Activated naive CD4-positive, alpha-beta T cell treated with anti-CD3 and anti-CD28 coated beads, Interleukin-2, amount 50 U/mL, for 16 hours (primary cell): ENCODE results near the gene AMPD2.
A peak's percentile ranks its signal among the peaks of the same experiment; 100 is the strongest.

Source experiments
- DNase-seq: peaks from one replicate; pipeline ENCODE4 v3.0.0-alpha.2; 2020

The AMPD2 gene

DNA sequence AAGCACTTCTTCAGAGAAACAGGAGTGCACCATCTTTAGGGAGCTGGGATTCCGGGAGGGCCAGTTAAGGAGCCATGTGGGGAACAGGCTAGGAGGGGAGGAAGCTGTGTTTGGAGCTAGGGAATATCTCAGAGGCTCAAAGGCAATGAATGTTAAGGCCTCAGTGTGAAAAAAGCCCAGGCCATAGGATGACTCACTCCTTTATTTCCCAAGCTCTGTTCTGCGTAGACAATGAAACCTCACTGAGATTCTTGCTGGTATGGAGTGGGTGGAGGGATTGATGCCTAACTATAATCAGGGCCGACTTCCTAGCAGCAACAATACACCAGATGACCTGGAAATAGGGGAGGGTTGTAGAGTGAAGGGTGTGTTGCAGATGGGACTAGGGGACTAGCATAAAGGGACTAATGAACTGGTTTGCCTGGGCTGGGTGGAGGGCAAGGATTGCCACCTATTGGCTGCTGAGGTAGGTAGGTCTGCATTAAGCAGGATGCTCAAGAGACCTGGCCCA, 2.3 kb upstream of the AMPD2 start:
- DNase-seq = no peak

DNA sequence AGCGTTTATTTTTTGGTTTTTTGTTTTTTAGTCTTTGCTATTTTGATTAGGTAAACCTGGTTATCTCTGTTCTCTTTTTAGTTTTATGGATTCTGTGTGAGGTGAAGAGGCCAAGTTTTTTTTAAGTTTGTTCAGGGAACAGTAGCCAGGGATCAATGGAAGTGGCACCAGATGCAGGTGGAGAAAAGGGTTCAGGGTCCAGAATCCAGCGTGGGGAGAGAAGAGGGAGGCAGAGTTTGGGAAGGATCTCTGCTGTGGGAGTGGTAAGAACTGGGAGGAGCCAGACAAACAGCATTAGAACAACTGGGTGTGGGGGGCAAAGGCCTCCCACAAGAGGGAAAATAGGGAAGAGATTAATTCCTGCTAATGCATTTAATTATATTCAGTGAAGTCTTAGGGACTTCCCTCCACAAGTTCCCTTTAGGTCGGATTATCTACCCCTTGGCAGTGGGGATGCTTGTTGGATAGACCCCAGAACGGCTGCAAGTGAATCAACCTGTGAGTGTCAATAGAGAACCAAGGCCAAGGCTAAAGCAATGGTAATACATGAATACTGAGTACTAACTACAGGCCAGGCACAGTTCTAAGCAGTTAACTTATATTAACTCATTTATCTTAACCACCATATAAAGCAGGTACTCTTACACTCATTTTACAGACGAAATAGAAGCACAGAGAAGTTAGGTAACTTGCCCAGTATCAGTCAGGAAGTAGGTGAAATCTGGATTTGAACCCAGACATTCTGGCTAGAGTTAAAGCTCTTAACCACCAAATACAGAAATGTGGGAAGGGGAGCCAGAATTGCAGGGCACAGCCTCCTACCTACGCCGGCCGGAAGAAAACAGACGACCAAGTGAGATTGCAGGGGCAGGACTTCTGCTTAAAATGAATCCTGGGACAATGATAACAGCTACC, 719 bp upstream of the AMPD2 start:
- DNase-seq = no peak

DNA sequence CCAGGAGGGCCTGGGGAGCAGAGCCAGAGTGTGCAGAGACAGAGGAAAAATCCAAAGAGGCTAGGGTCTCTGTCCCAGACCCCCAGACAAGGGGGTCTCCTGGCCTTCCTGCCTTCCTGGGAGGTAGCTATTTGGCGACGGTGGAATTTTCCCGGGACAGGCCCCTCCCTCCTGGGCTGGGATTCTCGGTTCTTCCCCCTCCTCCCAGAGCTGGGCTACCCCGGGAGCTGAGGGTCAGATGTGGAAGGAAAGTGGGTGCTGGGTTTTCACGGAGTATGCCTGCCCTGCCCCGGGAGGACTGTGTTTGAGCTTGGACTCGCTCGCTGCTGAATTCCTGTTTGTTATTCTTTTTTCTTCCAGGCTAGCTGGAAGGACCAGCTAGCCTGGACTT, 759 bp downstream of the AMPD2 start:
- no peak for DNase-seq

DNA sequence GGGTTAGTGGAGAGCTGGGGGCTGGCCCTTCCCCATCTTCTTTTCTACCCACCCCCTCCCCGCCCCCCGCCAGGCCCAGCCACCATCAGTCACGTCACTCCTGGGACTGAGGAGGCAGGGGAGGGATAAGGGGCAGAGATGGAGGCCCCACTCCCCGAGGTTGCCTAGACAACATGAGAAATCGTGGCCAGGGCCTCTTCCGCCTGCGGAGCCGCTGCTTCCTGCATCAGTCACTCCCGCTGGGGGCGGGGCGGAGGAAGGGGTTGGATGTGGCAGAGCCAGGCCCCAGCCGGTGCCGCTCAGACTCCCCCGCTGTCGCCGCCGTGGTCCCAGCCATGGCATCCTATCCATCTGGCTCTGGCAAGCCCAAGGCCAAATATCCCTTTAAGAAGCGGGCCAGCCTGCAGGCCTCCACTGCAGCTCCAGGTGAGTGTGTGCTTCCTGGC, 1.2 kb downstream of the AMPD2 start:
- peak; percentile 98 for DNase-seq

DNA sequence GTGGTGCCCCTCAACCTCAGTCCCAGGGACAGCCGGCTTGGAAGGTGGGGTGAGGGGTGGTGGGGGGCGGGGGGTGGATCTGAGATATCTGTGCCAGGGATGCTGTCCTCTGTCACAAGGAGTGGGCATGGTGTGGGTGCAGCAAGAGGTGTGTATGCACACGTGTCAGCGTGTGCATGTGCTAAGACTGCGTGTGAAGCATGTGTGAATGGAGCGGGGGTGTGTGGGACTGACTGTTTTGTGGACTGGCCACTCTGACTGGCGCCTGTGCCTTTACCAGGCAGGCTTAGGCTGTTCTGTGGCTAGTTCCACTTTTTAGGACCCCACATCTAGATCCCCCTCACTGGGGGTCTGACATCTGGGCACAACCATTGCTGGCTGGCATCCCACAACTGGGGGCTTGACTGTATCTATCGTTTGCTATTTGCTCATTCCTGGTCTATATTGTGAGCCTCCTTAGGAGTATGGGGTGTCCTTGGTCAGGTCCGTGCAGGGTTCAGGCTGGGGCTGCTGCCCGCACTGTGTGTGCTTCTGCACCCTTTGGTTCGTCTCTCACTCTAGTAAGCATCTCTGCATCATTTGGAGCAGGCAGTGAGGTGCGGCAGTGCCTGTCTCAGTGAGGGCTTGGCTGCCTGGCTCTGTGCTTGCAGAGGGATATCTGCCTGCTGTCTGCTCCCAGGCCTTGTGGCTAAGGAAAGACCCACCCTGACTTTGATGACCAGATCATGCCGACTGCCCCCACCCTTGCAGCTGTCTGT, 1.9 kb downstream of the AMPD2 start:
- DNase-seq = no peak

DNA sequence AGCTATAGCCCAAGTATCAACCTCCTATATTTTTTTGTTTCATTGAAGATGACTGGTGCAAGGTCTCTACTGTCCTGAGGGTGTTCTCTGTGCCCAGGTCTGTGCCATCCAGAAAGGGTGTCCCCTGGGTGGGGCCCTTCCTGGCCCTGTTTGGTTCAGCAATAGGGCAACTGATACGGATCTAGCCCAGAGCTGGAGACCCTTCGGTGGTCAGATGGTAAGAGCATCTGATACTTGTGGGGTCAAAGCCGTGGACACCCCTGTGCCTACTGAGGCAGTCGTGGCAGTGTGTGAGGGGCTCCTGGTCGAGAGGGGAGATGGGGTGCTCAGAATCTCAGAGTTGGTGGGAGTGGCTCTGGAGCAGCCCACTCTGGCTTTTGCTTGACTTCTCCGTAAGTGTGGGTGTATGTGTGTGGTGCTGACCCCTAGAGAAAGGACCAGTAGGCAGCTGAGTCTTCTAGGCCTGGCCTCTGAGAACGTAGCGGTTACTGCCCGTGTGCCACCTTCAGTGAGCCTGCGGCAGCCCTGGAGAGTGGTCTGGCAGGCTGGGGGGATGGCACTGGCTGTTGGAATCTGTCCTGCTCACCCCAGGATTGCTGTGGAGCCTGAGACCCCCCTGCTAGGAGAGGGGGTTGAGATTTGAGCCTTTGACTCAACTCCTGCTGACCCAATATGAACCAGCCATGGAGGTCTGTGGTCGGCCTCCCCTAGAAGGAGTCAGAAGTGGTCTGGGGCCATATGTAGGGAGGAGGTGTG, 2.7 kb downstream of the AMPD2 start:
- no peak for DNase-seq

DNA sequence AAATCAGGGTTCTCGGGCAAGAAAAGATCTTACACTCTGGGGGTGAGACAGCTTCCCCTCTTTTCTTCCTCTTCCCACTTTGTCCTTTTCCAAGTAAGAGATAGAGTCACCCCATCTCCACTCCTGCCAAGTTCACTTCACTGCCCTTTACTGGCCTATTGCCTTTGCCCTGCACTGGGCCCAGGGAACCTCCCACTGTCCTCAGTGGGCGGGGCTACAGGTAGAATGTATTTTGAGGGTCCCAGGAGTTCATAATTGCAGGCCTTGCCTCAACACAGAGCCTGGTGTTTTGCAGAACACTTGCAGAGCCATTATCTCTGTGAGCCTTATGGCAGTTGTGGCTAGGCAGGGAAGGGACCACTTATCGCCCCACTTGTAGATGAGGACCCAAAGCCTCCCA, 3.3 kb downstream of the AMPD2 start:
- no peak for DNase-seq

DNA sequence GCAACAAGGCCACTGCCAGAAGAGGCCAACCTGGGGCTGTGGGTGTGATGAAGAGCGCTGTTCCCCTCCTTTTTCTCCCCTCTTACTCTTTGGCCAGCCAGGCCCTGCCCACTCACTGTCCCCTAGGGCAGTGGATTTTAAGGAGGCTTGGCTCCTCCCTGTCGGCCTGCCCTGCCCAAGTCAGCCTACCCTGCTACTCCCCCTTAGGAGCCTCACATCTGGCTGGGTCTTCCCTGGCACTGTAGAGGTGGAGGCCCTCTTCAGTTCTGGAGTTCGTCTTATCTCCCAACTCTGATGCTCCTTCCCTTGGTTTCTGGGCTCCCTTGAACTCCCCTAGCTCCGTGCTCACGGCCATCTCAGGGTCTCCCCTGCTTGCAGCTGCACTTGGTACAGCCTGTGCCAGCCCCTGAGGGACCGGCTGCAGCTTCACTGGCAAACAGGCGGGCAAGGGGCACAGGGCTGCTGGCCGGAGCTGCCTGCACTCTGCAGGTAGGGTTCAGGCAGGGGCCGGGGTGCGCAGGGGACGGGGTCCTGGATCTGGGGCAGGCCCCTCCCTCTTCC, 4.0 kb downstream of the AMPD2 start:
- no peak for DNase-seq

DNA sequence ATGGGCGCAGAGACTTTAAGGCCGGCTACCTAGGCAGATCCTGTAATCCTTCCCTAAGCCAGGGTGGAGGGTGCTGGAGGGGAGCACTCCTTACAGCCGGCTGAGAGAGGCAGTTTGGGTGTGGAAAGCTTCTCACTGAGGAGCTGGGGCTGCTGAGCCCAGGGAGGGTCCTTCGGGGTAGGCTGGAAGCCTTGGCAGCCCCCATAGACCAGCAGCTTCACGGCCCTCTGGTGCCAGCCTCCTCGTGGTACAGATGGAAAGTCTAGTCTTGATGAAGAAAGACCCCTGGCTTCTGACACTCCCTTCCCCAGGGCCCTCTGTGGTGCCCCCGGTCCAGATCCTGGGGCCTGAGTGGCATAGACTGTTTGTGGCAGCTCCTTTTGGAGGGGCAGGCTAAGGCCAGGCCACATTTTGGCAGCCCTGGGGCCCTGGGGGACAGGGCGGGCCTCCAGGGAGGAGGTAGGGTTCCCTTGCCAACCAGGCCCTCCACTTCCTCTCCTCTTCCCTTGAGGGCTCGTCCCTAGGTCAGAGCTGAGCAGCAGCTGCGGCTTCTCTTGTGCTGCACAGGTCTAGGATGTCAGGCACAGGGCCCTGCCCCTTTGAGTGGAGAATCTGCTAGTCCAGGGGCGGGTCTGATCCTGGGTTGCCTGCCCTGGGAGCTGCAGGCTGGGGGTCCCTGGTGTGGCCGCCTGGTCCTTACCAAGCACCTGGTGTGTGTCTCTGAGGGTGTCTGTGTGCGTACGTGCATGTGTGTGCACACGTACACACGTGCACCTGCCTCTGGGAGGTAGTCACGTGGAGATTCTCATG, 4.8 kb downstream of the AMPD2 start:
- no peak for DNase-seq

DNA sequence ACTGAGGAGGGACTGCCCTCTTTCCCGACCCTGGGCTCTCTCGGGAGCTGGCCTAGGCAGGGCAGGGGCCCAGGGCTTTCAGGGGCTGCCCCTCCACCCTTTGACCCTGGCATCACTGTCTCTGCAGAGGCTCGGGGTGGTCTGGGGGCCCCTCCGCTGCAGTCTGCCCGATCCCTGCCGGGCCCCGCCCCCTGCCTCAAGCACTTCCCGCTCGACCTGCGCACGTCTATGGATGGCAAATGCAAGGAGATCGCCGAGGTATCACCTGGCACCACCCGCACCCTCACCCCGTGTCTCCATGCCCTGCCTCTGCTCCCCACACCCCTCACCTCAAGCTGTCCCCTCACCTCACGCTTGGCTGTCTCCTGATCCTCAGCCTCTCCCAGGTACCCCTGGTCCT, 5.5 kb downstream of the AMPD2 start:
- DNase-seq = no peak

DNA sequence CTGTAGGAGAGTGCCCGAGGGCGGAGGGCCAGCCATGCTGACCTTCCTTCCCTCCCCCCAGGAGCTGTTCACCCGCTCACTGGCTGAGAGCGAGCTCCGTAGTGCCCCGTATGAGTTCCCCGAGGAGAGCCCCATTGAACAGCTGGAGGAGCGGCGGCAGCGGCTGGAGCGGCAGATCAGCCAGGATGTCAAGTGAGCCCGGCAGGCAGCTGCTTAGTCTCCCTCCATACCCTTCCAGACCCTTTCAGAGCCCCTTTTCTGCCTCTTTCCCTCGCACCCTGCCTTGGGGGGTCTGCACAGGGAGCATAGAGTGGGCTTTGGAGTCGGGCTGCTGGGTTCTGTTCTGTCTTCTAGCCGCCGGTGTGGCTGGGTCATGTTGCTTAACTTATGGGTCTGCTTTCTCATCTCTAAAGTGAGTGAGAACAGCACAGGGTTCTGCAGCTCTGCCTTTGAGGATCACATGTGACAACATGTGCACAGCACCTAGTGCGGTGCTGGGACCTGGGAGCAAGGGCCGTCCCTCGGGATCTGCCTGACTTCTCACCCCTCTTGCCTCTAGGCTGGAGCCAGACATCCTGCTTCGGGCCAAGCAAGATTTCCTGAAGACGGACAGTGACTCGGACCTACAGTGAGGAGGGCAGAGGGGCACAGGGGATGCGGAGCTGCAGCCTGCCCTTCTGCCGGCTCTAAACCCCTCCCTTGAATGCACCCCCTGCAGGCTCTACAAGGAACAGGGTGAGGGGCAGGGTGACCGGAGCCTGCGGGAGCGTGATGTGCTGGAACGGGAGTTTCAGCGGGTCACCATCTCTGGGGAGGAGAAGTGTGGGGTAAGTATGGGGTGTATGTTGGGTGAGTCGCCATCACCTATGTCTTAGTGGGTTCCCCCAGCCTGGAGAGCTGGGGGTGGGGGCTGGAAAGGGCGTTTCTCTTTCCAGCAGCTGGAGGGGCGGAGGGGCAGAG, 6.2 kb downstream of the AMPD2 start:
- DNase-seq = no peak

DNA sequence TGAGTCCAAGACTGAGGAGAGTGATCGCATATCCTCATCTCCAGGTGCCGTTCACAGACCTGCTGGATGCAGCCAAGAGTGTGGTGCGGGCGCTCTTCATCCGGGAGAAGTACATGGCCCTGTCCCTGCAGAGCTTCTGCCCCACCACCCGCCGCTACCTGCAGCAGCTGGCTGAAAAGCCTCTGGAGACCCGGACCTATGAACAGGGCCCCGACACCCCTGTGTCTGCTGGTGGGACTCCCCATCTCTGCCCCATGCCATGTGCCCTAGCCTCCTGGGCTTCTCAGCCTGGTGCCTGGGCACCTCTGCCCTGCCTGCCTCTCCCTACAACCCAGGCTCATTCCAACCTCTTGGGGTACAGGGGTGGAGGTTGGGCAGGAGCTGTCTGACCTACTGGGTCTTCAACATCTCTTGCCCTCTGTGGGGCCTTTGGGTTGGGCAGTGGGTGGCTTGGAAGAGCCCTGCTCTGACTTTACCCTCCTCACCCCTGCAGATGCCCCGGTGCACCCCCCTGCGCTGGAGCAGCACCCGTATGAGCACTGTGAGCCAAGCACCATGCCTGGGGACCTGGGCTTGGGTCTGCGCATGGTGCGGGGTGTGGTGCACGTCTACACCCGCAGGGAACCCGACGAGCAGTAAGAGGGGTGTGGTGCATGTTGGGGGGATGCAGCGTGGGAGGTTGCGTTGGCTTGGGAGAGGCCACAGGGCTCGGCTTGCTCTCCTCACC, 7.2 kb downstream of the AMPD2 start:
- DNase-seq = no peak

DNA sequence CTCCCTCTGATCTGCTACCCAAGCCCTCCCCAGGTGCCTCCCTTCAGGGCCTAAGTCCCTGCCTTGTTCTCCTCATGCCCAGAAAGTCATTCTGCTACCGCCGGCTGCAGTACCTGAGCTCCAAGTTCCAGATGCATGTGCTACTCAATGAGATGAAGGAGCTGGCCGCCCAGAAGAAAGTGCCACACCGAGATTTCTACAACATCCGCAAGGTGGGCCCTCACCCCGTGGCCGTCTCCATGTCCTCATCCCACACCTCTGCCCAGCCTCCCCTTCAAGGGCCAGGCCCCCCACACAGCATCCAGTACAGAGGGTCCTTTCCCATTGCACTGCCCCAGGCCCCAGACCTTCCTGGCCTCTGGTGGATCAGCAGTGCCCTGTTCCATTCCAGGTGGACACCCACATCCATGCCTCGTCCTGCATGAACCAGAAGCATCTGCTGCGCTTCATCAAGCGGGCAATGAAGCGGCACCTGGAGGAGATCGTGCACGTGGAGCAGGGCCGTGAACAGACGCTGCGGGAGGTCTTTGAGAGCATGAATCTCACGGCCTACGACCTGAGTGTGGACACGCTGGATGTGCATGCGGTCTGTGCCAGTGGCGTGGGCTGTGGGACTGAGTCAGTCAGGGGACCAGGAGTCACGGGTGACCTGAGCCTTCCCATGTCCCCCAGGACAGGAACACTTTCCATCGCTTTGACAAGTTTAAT, 8.2 kb downstream of the AMPD2 start:
- no peak for DNase-seq

DNA sequence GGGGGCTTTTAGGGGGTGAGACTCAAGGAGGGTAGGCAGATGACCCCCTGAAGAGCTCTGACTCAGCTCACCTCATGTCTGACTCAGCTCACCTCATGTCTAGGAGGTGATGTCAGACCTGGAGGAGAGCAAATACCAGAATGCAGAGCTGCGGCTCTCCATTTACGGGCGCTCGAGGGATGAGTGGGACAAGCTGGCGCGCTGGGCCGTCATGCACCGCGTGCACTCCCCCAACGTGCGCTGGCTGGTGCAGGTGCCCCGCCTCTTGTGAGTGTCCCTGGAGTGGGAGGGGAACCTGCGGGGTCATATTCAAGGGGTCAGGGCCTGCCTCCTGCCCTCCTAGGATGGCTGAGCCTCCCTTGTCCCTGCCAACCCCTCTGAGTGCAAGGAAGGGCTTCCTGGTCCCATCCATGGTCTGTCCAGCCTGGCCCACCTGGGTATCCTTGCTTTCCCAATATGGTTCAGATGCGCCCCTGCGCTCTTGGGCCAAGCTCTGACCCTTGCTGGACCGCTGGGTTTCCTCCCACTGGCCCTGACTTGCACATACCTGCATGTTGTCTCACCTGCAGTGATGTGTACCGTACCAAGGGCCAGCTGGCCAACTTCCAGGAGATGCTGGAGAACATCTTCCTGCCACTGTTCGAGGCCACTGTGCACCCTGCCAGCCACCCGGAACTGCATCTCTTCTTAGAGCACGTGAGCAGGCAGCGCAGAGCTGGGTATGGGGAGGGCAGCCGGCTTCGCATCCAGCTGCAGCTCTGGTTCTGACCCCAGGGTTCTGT, 9.1 kb downstream of the AMPD2 start:
- no peak for DNase-seq

DNA sequence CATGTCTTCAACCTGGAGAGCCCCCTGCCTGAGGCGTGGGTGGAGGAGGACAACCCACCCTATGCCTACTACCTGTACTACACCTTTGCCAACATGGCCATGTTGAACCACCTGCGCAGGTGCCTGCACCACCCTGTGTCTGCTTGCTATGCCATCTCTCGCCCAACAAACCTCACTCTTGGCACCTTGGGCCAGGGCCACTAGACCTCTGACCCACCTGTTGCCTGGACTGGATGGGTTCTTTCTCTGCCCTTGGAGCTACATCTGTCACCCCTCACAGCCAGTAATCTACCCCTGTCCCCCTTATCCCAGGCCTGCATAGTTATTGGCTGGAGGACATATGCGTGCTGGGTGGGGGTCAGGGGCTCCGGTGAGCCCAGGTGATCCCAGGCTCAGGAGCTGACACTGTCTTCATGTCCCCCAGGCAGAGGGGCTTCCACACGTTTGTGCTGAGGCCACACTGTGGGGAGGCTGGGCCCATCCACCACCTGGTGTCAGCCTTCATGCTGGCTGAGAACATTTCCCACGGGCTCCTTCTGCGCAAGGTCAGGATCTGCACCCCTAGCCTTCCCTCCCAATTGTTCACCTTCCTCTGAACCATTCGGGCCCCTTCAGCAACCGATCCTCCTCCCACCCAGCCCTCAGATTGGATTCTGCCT, 9.9 kb downstream of the AMPD2 start:
- DNase-seq = no peak

DNA sequence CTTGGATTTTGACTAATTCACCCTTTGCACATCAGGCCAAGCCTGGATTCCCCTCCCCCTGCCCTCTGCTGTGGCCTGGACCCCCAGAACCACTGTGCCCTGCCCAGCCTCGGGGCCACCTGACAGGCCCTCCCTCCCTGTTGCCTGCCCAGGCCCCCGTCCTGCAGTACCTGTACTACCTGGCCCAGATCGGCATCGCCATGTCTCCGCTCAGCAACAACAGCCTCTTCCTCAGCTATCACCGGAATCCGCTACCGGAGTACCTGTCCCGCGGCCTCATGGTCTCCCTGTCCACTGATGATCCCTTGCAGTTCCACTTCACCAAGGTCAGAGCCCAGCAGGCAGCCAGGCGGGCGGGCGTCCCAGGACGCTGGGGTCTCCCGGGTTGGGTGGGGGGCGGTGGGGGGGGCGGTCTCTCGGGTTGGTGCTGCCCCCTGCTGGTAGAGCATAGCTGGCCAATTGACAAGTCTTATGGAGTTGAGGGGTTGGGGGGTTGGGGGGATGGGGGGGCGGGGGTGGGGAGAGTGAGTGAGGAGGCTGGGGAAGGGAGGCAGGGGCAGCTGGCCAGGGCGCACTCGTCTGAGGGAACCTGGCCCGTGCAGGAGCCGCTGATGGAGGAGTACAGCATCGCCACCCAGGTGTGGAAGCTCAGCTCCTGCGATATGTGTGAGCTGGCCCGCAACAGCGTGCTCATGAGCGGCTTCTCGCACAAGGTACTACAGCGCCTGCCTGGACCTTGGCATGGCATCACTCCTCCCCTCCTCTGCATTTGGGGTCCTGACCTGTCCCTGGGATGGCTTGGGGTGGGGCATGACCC, 10.7 kb downstream of the AMPD2 start:
- DNase-seq = peak; percentile 46

DNA sequence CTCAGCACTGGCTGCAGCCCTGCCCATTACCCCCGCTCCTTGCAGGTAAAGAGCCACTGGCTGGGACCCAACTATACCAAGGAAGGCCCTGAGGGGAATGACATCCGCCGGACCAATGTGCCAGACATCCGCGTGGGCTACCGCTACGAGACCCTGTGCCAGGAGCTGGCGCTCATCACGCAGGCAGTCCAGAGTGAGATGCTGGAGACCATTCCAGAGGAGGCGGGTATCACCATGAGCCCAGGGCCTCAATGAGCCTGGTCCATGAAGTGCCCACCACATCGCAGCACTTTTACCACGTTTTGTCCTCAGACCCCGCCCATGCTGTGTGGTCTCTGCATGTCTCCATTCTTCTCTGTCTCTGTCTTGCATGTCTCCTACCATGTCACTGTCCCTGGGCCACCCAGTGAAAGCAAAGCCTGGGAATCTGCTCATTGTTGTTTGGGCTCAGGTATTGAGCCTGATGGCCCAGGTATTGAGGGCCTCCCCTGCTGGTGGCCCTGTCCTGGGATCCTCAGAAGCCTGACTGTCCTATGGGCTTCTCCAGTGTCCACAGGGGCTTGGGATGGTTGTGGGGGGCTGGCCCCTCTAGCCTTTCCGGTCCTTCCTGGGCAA, 11.4 kb downstream of the AMPD2 start:
- DNase-seq = no peak
